ENCODE data around the gene GULP1.

DNA sequence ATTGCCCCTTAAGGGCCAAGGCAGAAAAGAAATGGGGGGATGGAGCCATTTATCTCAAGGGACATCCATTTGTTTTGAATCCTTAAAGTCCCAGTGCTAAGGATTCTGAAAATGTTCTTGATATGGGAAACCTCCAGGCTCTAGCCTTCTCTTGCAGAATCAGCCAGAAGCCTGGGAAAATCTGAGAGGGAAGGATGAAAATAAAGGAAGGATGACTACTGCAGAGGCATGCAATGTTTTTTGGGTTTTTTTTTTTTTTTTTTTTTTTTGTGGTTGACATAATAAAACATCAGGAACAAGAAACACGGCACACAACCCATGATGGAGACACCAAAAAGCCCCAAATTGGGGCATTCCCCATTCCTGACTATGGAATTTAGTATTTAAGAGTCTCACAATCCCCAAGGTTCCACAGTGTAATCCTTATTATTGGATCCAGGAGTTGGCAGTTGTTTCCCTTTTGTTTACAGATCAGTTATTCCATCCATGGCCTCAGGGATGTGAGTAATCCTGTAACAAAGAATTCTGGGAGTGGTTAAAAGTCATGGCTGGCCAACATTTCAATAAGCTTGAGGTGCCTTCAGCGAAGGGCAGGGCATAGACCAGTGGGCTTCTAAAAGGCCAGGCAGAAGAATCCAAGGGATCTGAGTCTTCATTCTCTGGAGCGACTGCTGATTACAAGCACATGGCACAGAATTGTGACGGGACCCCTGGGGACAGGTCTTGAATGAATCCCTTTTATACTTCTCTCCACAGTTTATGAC is 337.5 kb downstream of the GULP1 start:
- TF ChIP-seq POLR2A (IDR thresholded peaks at IDR 0.05) (no peak), POLR2AphosphoS5 (IDR thresholded peaks at IDR 0.05) (no peak)
- TF ChIP-seq, protein P1, sequence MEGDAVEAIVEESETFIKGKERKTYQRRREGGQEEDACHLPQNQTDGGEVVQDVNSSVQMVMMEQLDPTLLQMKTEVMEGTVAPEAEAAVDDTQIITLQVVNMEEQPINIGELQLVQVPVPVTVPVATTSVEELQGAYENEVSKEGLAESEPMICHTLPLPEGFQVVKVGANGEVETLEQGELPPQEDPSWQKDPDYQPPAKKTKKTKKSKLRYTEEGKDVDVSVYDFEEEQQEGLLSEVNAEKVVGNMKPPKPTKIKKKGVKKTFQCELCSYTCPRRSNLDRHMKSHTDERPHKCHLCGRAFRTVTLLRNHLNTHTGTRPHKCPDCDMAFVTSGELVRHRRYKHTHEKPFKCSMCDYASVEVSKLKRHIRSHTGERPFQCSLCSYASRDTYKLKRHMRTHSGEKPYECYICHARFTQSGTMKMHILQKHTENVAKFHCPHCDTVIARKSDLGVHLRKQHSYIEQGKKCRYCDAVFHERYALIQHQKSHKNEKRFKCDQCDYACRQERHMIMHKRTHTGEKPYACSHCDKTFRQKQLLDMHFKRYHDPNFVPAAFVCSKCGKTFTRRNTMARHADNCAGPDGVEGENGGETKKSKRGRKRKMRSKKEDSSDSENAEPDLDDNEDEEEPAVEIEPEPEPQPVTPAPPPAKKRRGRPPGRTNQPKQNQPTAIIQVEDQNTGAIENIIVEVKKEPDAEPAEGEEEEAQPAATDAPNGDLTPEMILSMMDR (IDR thresholded peaks at IDR 0.05), result no peak
